WTC11 (cell line): ENCODE data around the gene EGLN2.

Experiments
- CTCF ChIP-seq: fragments of 200-600 bp; IDR thresholded peaks from 2 replicates; pipeline ENCODE4 v1.8.0; 2022; ENCODE audit warnings: antibody characterized with exemption
- E2F4 ChIP-seq: sonication (generic); formaldehyde crosslinking; IDR thresholded peaks from 2 replicates; pipeline ENCODE4 v1.8.1; 2022; ENCODE audit warnings: low read depth, mild to moderate bottlenecking, moderate library complexity, missing genetic modification reagents, borderline replicate concordance
- PRRX2 ChIP-seq: fragments of 250-450 bp; sonication (Bioruptor Pico); IDR thresholded peaks from 2 replicates; pipeline ENCODE4 v1.8.0; 2021; ENCODE audit warnings: mild to moderate bottlenecking
- SP1 ChIP-seq: sonication (generic); formaldehyde crosslinking; conservative IDR thresholded peaks from 2 replicates; pipeline ENCODE4 v1.8.1; 2022; ENCODE audit warnings: missing genetic modification reagents
- TEAD4 ChIP-seq: sonication (generic); formaldehyde crosslinking; IDR thresholded peaks from 2 replicates; pipeline ENCODE4 v1.8.0; 2022; ENCODE audit warnings: mild to moderate bottlenecking, missing genetic modification reagents
- TP53 ChIP-seq: sonication (generic); formaldehyde crosslinking; IDR thresholded peaks from 2 replicates; pipeline ENCODE4 v1.8.1; 2023; ENCODE audit warnings: mild to moderate bottlenecking, missing genetic modification reagents
- ZBTB43 ChIP-seq: sonication (generic); formaldehyde crosslinking; IDR thresholded peaks from 2 replicates; pipeline ENCODE4 v1.8.1; 2023; ENCODE audit warnings: mild to moderate bottlenecking, missing genetic modification reagents

GRCh38 chr19:40815223-40815622, 16.2 kb downstream of the EGLN2 start:
- TF ChIP-seq TP53 (no peak), SP1 (no peak), E2F4 (CRISPR knock-in tag) (no peak), ZBTB43 (no peak), CTCF (no peak), TEAD4 (CRISPR knock-in tag) (no peak), PRRX2 (no peak)
